GM12891 (cell line): ENCODE results near the gene KDM4C.
A peak's percentile ranks its signal among the peaks of the same experiment; 100 is the strongest.

Experiments
- POLR2A ChIP-seq: IDR thresholded peaks from 2 replicates; pipeline ENCODE4 v1.6.1; 2011; ENCODE audit warnings: low read depth, low read length, control low read depth
- POLR2AphosphoS5 ChIP-seq: IDR thresholded peaks from 2 replicates; pipeline ENCODE4 v1.6.1; 2011; ENCODE audit warnings: low read depth, low read length, control low read depth
- SPI1 ChIP-seq: IDR thresholded peaks from 2 replicates; pipeline ENCODE4 v1.6.1; 2011; ENCODE audit warnings: low read depth, low read length, control low read depth
- TAF1 ChIP-seq: IDR thresholded peaks from 2 replicates; pipeline ENCODE4 v1.6.1; 2011; ENCODE audit warnings: low read depth, low read length, control low read depth

GRCh38 chr9:6973762-6974161, 216.0 kb downstream of the KDM4C start:
- no peak for TF ChIP-seq POLR2A
- TF ChIP-seq POLR2AphosphoS5 = no peak
- peak; percentile 24; the same call in 1 of the 2 replicates for TF ChIP-seq SPI1
- no peak for TF ChIP-seq TAF1
